Activated naive CD4-positive, alpha-beta T cell treated with anti-CD3 and anti-CD28 coated beads for 36 hours (primary cell): ENCODE measurements around the gene AUTS2. TPM values are rescaled to one million over a fixed set of nuclear protein-coding genes. Genes with fewer than 3 reads are reported as not detected.

ENCODE experiments used
- CTCF ChIA-PET: fragments of 350-600 bp; sonication (Branson Sonifier 250); formaldehyde crosslinking; loops from one replicate; lab custom pipeline; 2021; ENCODE audit warnings: antibody characterized with exemption; lab: Charles Lee
- DNase-seq: peaks from one replicate; pipeline ENCODE4 v3.0.0-alpha.2; 2020
- H3K27ac Mint-ChIP-seq: one replicate; pipeline ENCODE4 v1.8.0; 2021; ENCODE audit warnings: mild to moderate bottlenecking, mixed read lengths
- H3K27me3 Mint-ChIP-seq: one replicate; pipeline ENCODE4 v1.8.0; 2021; ENCODE audit warnings: low read depth, mixed read lengths
- H3K36me3 Mint-ChIP-seq: one replicate; pipeline ENCODE4 v1.8.0; 2021; ENCODE audit warnings: low read depth, mixed read lengths
- H3K4me1 Mint-ChIP-seq: one replicate; pipeline ENCODE4 v1.8.0; 2021; ENCODE audit warnings: low read depth, mixed read lengths
- H3K4me3 Mint-ChIP-seq: one replicate; pipeline ENCODE4 v1.8.0; 2021; ENCODE audit warnings: mild to moderate bottlenecking, moderate library complexity, mixed read lengths
- H3K9me3 Mint-ChIP-seq: one replicate; pipeline ENCODE4 v1.8.0; 2021; ENCODE audit warnings: mixed read lengths
- intact Hi-C: fragments of 100-400 bp; cut with micrococcal nuclease; formaldehyde crosslinking; loops from one replicate; pipeline ENCODE4 v1.15.1; 2023
- total RNA-seq, 2 experiments: library from RNA; stranded (reverse); gene quantifications; one replicate each; pipeline ENCODE4 v1.2.3, GENCODE V29; 2021

AUTS2 gene
- total RNA-seq, 2 experiments from 2014 or later: 0.79 to 1.1 TPM

GRCh38 chr7:70027867-70028266, 429.6 kb downstream of the AUTS2 start:
- CTCF ChIA-PET: no interaction called here
- DNase-seq: peak; percentile 38
- H3K36me3 Mint-ChIP-seq: no peaks in the 10 kb centered on the region
- intact Hi-C loops: no loop called here
- H3K9me3 Mint-ChIP-seq: no peaks in the 10 kb centered on the region
- peaks cover 3% of the 10 kb centered on the region for H3K4me1 Mint-ChIP-seq
- H3K27ac Mint-ChIP-seq: no peak overlapping the region
- H3K4me3 Mint-ChIP-seq: no peak overlapping the region
- peaks cover 2% of the 10 kb centered on the region for H3K27me3 Mint-ChIP-seq

- Mint-ChIP-seq H3K4me1 (peaks cover 3% of the 10 kb centered on the region), H3K36me3 (no peaks in the 10 kb centered on the region), H3K27ac (no peak overlapping the region), H3K4me3 (no peak overlapping the region), H3K9me3 (no peaks in the 10 kb centered on the region), H3K27me3 (peaks cover 2% of the 10 kb centered on the region)
- CTCF ChIA-PET: no interaction called here
- intact Hi-C loops: no loop called here
- no peak for DNase-seq
Measured at GRCh38 chr7:70028620-70029019, 430.3 kb downstream of the AUTS2 start.

GRCh38 chr7:70029993-70030392, 431.7 kb downstream of the AUTS2 start:
- H3K9me3 Mint-ChIP-seq: no peaks in the 10 kb centered on the region
- CTCF ChIA-PET: no interaction called here
- no peak overlapping the region for H3K4me3 Mint-ChIP-seq
- H3K27ac Mint-ChIP-seq: no peak overlapping the region
- no peaks in the 10 kb centered on the region for H3K36me3 Mint-ChIP-seq
- H3K27me3 Mint-ChIP-seq: peaks cover 2% of the 10 kb centered on the region
- peaks cover 3% of the 10 kb centered on the region for H3K4me1 Mint-ChIP-seq
- intact Hi-C loops: no loop called here
- no peak for DNase-seq

- H3K27ac Mint-ChIP-seq: no peak overlapping the region
- no peak for DNase-seq
- no peak overlapping the region for H3K4me3 Mint-ChIP-seq
- H3K9me3 Mint-ChIP-seq: no peaks in the 10 kb centered on the region
- peaks cover 3% of the 10 kb centered on the region for H3K4me1 Mint-ChIP-seq
- CTCF ChIA-PET: no interaction called here
- intact Hi-C loops: no loop called here
- no peaks in the 10 kb centered on the region for H3K36me3 Mint-ChIP-seq
- peaks cover 2% of the 10 kb centered on the region for H3K27me3 Mint-ChIP-seq
Measured at GRCh38 chr7:70030745-70031144, 432.5 kb downstream of the AUTS2 start.

GRCh38 chr7:70031245-70031644, 433.0 kb downstream of the AUTS2 start:
- CTCF ChIA-PET: interaction anchor here (0.5 kb wide), 1 partner anchor 22 kb away, joined by 3 read pairs; no protein-coding TSS in a partner anchor
- Mint-ChIP-seq H3K36me3 (no peaks in the 10 kb centered on the region), H3K4me1 (peaks cover 3% of the 10 kb centered on the region), H3K4me3 (no peak overlapping the region), H3K9me3 (no peaks in the 10 kb centered on the region), H3K27ac (no peak overlapping the region), H3K27me3 (peaks cover 2% of the 10 kb centered on the region)
- intact Hi-C loops: no loop called here
- no peak for DNase-seq

GRCh38 chr7:70032649-70033048, 434.4 kb downstream of the AUTS2 start:
- Mint-ChIP-seq H3K27me3 (peaks cover 2% of the 10 kb centered on the region), H3K4me3 (no peak overlapping the region), H3K9me3 (no peaks in the 10 kb centered on the region), H3K36me3 (no peaks in the 10 kb centered on the region), H3K4me1 (peaks cover 3% of the 10 kb centered on the region), H3K27ac (no peak overlapping the region)
- intact Hi-C loops: no loop called here
- no peak for DNase-seq
- CTCF ChIA-PET: interaction anchor here (0.8 kb wide), 1 partner anchor 33 kb away, joined by 3 read pairs; no protein-coding TSS in a partner anchor

- Mint-ChIP-seq H3K27ac (no peak overlapping the region), H3K9me3 (no peaks in the 10 kb centered on the region), H3K27me3 (peaks cover 2% of the 10 kb centered on the region), H3K36me3 (no peaks in the 10 kb centered on the region), H3K4me3 (no peak overlapping the region), H3K4me1 (peaks cover 3% of the 10 kb centered on the region)
- CTCF ChIA-PET: interaction anchor here (0.8 kb wide), 1 partner anchor 33 kb away, joined by 3 read pairs; no protein-coding TSS in a partner anchor
- no peak for DNase-seq
- intact Hi-C loops: no loop called here
Measured at GRCh38 chr7:70033226-70033625, 435.0 kb downstream of the AUTS2 start.

- no peak for DNase-seq
- no peaks in the 10 kb centered on the region for H3K9me3 Mint-ChIP-seq
- no peaks in the 10 kb centered on the region for H3K36me3 Mint-ChIP-seq
- H3K27me3 Mint-ChIP-seq: no peaks in the 10 kb centered on the region
- CTCF ChIA-PET: interaction anchor here (0.7 kb wide), 1 partner anchor 8 kb away, joined by 3 read pairs; no protein-coding TSS in a partner anchor
- no peak overlapping the region for H3K27ac Mint-ChIP-seq
- intact Hi-C loops: no loop called here
- H3K4me1 Mint-ChIP-seq: no peaks in the 10 kb centered on the region
- H3K4me3 Mint-ChIP-seq: no peak overlapping the region
Measured at GRCh38 chr7:70034999-70035398, 436.7 kb downstream of the AUTS2 start.

GRCh38 chr7:70035519-70035918, 437.2 kb downstream of the AUTS2 start:
- Mint-ChIP-seq H3K4me3 (no peak overlapping the region), H3K9me3 (no peaks in the 10 kb centered on the region), H3K27ac (no peak overlapping the region), H3K27me3 (no peaks in the 10 kb centered on the region), H3K4me1 (no peaks in the 10 kb centered on the region), H3K36me3 (no peaks in the 10 kb centered on the region)
- DNase-seq: no peak
- intact Hi-C loops: no loop called here
- CTCF ChIA-PET: interaction anchor here (0.7 kb wide), 1 partner anchor 8 kb away, joined by 3 read pairs; no protein-coding TSS in a partner anchor

GRCh38 chr7:70035955-70036354, 437.7 kb downstream of the AUTS2 start:
- no peaks in the 10 kb centered on the region for H3K4me1 Mint-ChIP-seq
- DNase-seq: no peak
- no peak overlapping the region for H3K27ac Mint-ChIP-seq
- CTCF ChIA-PET: interaction anchor here (0.7 kb wide), 1 partner anchor 51 kb away, joined by 5 read pairs; no protein-coding TSS in a partner anchor
- H3K36me3 Mint-ChIP-seq: no peaks in the 10 kb centered on the region
- intact Hi-C loops: no loop called here
- H3K27me3 Mint-ChIP-seq: no peaks in the 10 kb centered on the region
- no peak overlapping the region for H3K4me3 Mint-ChIP-seq
- no peaks in the 10 kb centered on the region for H3K9me3 Mint-ChIP-seq

GRCh38 chr7:70036695-70037094, 438.4 kb downstream of the AUTS2 start:
- H3K9me3 Mint-ChIP-seq: no peaks in the 10 kb centered on the region
- H3K27ac Mint-ChIP-seq: no peak overlapping the region
- no peak overlapping the region for H3K4me3 Mint-ChIP-seq
- H3K36me3 Mint-ChIP-seq: no peaks in the 10 kb centered on the region
- no peaks in the 10 kb centered on the region for H3K27me3 Mint-ChIP-seq
- intact Hi-C loops: no loop called here
- CTCF ChIA-PET: interaction anchor here (0.7 kb wide), 1 partner anchor 51 kb away, joined by 5 read pairs; no protein-coding TSS in a partner anchor
- H3K4me1 Mint-ChIP-seq: no peaks in the 10 kb centered on the region
- DNase-seq: no peak

- Mint-ChIP-seq H3K9me3 (no peaks in the 10 kb centered on the region), H3K4me3 (no peak overlapping the region), H3K27me3 (no peaks in the 10 kb centered on the region), H3K36me3 (no peaks in the 10 kb centered on the region), H3K4me1 (no peaks in the 10 kb centered on the region), H3K27ac (no peak overlapping the region)
- DNase-seq: no peak
- intact Hi-C loops: no loop called here
- CTCF ChIA-PET: no interaction called here
Measured at GRCh38 chr7:70037171-70037933, 439.1 kb downstream of the AUTS2 start.

GRCh38 chr7:70040051-70040450, 441.8 kb downstream of the AUTS2 start:
- H3K9me3 Mint-ChIP-seq: no peaks in the 10 kb centered on the region
- H3K4me3 Mint-ChIP-seq: no peak overlapping the region
- no peaks in the 10 kb centered on the region for H3K36me3 Mint-ChIP-seq
- no peaks in the 10 kb centered on the region for H3K27me3 Mint-ChIP-seq
- no peaks in the 10 kb centered on the region for H3K4me1 Mint-ChIP-seq
- intact Hi-C loops: loop anchor here (5.0 kb wide), 1 partner anchor 657 kb away; no protein-coding TSS in a partner anchor
- H3K27ac Mint-ChIP-seq: no peak overlapping the region
- no peak for DNase-seq
- CTCF ChIA-PET: interaction anchor here (0.8 kb wide), 1 partner anchor 32 kb away, joined by 3 read pairs; no protein-coding TSS in a partner anchor
